ENCODE measurements around the gene DIS3. TPM values are rescaled to one million over a fixed set of nuclear protein-coding genes. Genes with fewer than 3 reads are reported as not detected.
"Not testable (repeated sequence)": the region's sequence is repeated elsewhere in the genome, so short reads cannot be mapped to it uniquely, and the experiment has no call there.

Gene DIS3
- total RNA-seq, 2 donors from 2014 or later, result 40.7 to 50.5 TPM

DNA sequence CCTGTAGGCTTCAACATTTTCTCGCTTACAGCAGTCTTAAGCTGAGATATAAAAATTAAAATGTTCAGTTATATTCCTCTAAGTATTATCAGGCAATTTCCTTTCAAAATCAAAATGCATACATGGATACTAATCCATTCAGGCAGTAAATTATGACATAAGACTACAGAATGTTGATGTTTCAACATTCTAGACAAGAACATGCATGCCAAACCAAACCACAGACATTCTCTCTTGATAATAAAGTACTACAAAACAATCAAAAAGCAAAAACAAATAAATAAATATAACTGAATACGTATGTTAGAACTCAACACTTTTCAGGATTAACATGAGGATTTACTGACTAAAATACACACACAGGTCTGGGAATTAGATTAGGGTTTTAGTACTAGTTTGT is 7.7 kb downstream of the DIS3 start:
- ATAC-seq (replicated peaks), result no peak
- H3K36me3 Mint-ChIP-seq (ENCODE audit: low read depth), result peaks cover 97% of the 10 kb centered on the region

DNA sequence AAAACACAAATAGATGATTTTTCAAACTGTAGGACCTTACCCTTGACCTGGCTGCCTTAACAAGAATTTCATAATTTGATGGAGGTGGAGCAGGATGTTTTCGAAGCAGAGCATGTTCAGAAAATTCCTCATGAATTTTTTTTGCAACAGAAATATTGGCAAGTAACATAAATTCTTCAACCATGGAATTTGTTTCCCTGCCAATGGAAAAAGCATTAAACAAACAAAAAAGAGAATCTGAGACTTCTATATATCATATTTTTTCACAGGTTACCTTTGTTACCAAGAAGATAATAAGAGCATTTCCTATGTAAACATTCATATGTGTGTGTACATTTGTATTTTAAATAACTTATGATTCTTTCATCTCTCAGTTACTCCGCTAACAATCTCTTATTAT is 18.3 kb downstream of the DIS3 start:
- H3K4me3 Mint-ChIP-seq, result no peak overlapping the region
- no peak for ATAC-seq (replicated peaks)
- H3K27ac Mint-ChIP-seq, result no peak overlapping the region
- no peaks in the 10 kb centered on the region for H3K9me3 Mint-ChIP-seq
- H3K27me3 Mint-ChIP-seq, result no peaks in the 10 kb centered on the region
- H3K36me3 Mint-ChIP-seq (ENCODE audit: low read depth), result peaks cover 100% of the 10 kb centered on the region
- H3K4me1 Mint-ChIP-seq, result no peaks in the 10 kb centered on the region

More for the DNA sequence above, 7.7 kb downstream of the DIS3 start:
- H3K9me3 Mint-ChIP-seq, result no peaks in the 10 kb centered on the region
- H3K4me3 Mint-ChIP-seq, result no peak overlapping the region
- H3K27me3 Mint-ChIP-seq, result no peaks in the 10 kb centered on the region
- peaks cover 10% of the 10 kb centered on the region for H3K4me1 Mint-ChIP-seq
- H3K27ac Mint-ChIP-seq, result no peak overlapping the region

DNA sequence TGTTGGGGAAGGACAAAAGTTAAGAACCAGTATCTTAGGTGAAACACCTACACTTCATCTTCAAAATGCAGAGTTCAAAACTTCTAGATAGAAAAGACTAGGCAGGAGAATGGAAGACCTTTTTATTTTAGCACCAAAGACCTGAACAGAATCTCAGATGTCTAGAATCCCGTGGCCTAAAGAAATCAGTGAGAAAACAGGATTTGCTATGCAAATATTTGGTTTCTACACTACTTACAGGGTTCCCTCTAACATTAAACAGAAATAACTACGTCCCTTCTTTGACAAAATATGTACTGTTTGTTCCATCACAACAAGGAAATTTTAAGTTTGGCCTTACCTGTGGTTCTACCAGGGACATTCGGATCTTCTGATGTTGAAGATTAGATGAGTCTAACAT is 21.5 kb downstream of the DIS3 start:
- ATAC-seq (replicated peaks), result no peak
- Mint-ChIP-seq H3K4me3 (no peak overlapping the region), H3K27me3 (no peaks in the 10 kb centered on the region), H3K36me3 (ENCODE audit: low read depth) (peaks cover 100% of the 10 kb centered on the region), H3K9me3 (no peaks in the 10 kb centered on the region), H3K4me1 (no peaks in the 10 kb centered on the region), H3K27ac (no peak overlapping the region)

DNA sequence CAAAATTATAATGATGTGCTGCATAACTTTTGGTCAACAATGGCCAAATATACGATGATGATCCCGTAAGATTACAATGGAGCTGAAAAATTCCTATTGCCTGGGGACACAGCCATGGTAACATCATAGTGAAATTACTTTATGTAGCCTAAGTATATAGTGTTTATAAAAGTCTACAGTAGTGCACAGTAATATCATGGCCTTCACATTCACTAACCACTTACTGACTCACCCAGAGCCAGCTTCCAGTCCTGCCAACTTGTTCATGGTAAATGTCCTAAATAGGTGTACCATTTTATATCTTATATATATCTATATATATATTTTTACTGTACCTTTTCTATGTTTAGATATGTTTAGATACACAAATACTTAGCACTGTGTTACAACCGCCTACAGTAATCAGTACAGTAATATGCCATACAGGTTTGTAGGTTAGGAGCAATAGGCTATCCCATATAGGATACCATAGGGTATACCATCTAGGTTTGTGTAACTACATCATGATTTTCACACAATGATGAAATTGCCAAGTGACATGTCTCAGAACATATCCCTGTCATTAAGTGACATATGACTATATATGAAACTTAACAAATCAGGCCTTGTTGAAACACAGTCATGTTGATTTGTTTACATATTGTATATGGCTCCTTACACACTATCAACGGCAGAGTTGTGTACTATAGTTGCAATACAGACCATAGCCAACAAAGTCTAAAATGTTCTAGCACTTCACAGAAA is 23.7 kb downstream of the DIS3 start:
- H3K4me3 Mint-ChIP-seq, result no peak overlapping the region
- H3K27ac Mint-ChIP-seq, result no peak overlapping the region
- H3K4me1 Mint-ChIP-seq, result no peaks in the 10 kb centered on the region
- H3K27me3 Mint-ChIP-seq, result no peaks in the 10 kb centered on the region
- peaks cover 100% of the 10 kb centered on the region for H3K36me3 Mint-ChIP-seq (ENCODE audit: low read depth)
- peak; percentile 69 for ATAC-seq (replicated peaks)
- H3K9me3 Mint-ChIP-seq, result no peaks in the 10 kb centered on the region

DNA sequence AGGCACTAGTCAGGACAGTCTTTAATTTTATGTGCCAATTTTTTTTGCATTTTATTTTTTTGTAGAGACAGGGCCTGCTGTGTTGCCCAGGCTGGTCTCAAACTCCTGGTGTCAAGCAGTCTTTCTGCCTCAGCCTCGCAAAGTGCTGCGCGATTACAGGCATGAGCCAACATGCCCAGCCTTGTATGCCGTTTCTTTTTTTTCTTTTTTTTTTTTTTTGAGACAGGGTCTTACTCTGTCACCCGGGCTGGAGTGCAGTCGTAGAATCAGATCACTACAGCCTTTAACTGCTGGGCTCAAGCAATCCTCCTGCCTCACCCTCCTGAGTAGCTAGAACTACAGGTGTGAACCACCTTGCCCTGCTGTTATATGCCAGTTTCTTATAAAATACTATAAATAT is 27.6 kb downstream of the DIS3 start:
- Mint-ChIP-seq H3K4me1 (peaks cover 6% of the 10 kb centered on the region), H3K36me3 (ENCODE audit: low read depth) (peaks cover 100% of the 10 kb centered on the region), H3K4me3 (no peak overlapping the region), H3K27ac (no peak overlapping the region), H3K27me3 (no peaks in the 10 kb centered on the region), H3K9me3 (no peaks in the 10 kb centered on the region)
- ATAC-seq (replicated peaks), result no peak

DNA sequence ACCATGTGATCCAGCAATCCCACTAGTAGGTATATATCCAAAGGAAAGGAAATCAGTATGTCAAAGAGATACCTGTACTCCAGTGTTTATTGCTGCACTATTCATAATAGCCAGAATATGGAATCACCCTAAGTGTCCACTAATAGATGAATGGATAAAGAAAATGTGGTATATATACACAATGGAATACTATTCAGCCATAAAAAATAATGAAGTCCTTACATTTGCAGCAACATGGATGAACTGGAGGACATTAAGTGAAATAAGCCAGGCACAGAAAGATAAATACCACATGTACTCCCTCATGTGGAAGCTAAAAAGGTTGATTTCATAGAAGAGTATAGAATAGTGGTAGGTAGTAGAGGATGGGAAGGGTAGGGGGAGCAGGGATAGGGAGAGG is 30.5 kb downstream of the DIS3 start:
- Mint-ChIP-seq H3K9me3 (no peaks in the 10 kb centered on the region), H3K4me1 (peaks cover 6% of the 10 kb centered on the region), H3K4me3 (no peak overlapping the region), H3K27me3 (no peaks in the 10 kb centered on the region), H3K36me3 (ENCODE audit: low read depth) (peaks cover 100% of the 10 kb centered on the region), H3K27ac (no peak overlapping the region)
- ATAC-seq (replicated peaks), result no peak

DNA sequence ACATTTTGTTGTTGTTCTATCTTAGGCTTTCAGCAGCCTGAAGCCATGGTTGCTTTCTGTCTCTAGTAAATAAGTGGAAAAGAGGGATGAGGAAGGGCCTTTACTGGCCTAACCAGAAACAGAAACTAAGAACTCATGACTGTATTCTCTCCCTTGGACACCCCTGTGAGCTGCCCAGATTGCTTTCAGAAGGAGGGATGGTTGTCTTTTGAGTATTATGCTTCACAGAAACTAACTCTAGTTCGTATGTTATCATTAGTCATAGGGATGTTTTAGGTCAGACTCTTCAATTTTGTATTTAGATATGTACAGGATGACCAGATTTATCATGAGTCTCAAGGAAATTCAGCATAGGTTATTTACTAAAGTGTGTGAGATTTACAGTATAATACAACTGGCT is 36.4 kb downstream of the DIS3 start:
- H3K27ac Mint-ChIP-seq, result peak overlapping the region; percentile 71
- H3K27me3 Mint-ChIP-seq, result no peaks in the 10 kb centered on the region
- no peak overlapping the region for H3K4me3 Mint-ChIP-seq
- ATAC-seq (replicated peaks), result peak; percentile 94
- peaks cover 12% of the 10 kb centered on the region for H3K4me1 Mint-ChIP-seq
- H3K9me3 Mint-ChIP-seq, result no peaks in the 10 kb centered on the region
- peaks cover 86% of the 10 kb centered on the region for H3K36me3 Mint-ChIP-seq (ENCODE audit: low read depth)

DNA sequence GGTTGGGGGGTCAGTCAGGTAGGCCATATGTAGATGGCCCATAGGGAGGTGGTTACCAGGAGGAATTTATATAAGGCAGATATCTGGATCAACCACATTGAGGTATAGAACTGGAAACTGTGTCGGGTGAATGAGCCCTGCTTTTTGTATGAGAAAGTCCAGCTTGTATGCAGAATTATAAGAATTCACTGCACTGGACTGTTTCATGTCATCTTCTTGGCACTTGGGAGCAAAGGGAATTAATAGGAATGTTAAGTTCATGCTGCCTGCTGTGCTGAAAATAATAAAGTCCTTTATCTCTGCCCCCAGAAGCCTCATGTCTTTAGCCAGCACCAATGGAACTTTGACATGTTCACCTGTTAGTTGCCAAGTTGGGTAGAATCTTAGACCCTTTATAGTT is 41.7 kb downstream of the DIS3 start:
- Mint-ChIP-seq H3K27me3 (no peaks in the 10 kb centered on the region), H3K4me1 (peaks cover 2% of the 10 kb centered on the region), H3K36me3 (ENCODE audit: low read depth) (peaks cover 83% of the 10 kb centered on the region), H3K9me3 (no peaks in the 10 kb centered on the region), H3K27ac (no peak overlapping the region), H3K4me3 (no peak overlapping the region)
- ATAC-seq (replicated peaks), result no peak

DNA sequence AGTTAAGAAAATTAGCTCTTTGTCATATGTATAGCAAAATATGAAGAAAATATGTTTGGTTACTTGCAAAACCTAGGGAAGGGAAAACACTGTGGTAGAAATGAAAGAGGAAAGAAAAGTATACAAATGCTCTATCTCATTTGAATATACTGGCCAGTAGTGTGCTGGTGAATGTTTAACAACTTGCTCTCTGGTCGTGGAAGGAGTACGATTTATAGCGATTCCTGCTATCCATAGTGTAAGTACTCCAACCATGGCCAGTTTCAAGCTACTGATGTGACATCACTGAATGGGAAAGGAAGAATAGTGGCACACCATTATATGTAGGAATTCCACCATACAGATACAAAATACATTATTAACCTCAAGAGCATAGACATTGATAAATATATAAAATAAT is 44.7 kb downstream of the DIS3 start:
- no peak for ATAC-seq (replicated peaks)
- no peaks in the 10 kb centered on the region for H3K9me3 Mint-ChIP-seq
- peaks cover 5% of the 10 kb centered on the region for H3K4me1 Mint-ChIP-seq
- H3K36me3 Mint-ChIP-seq (ENCODE audit: low read depth), result peaks cover 81% of the 10 kb centered on the region
- H3K27me3 Mint-ChIP-seq, result no peaks in the 10 kb centered on the region
- no peak overlapping the region for H3K27ac Mint-ChIP-seq
- H3K4me3 Mint-ChIP-seq, result no peak overlapping the region

DNA sequence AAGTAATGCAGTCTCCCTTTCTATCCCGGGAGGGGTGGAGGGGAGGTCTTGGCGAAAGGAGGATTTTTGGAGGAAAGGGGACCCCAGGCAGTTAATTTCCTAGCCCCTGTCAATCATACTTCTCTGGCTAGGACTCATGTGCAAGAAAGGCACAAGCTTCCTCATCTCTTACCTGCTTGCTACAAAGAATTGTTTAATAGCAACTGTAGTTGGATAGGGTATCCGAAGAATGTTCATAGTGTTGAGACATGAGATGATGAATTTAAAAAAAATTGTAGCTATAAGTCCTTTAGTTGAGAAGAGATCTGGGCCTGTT is 53.5 kb downstream of the DIS3 start:
- H3K4me3 Mint-ChIP-seq, result peak overlapping the region; percentile 90
- H3K4me1 Mint-ChIP-seq, result peaks cover 13% of the 10 kb centered on the region
- peak overlapping the region; percentile 92 for H3K27ac Mint-ChIP-seq
- no peaks in the 10 kb centered on the region for H3K9me3 Mint-ChIP-seq
- no peak for ATAC-seq (replicated peaks)
- H3K36me3 Mint-ChIP-seq (ENCODE audit: low read depth), result peaks cover 72% of the 10 kb centered on the region
- H3K27me3 Mint-ChIP-seq, result no peaks in the 10 kb centered on the region

DNA sequence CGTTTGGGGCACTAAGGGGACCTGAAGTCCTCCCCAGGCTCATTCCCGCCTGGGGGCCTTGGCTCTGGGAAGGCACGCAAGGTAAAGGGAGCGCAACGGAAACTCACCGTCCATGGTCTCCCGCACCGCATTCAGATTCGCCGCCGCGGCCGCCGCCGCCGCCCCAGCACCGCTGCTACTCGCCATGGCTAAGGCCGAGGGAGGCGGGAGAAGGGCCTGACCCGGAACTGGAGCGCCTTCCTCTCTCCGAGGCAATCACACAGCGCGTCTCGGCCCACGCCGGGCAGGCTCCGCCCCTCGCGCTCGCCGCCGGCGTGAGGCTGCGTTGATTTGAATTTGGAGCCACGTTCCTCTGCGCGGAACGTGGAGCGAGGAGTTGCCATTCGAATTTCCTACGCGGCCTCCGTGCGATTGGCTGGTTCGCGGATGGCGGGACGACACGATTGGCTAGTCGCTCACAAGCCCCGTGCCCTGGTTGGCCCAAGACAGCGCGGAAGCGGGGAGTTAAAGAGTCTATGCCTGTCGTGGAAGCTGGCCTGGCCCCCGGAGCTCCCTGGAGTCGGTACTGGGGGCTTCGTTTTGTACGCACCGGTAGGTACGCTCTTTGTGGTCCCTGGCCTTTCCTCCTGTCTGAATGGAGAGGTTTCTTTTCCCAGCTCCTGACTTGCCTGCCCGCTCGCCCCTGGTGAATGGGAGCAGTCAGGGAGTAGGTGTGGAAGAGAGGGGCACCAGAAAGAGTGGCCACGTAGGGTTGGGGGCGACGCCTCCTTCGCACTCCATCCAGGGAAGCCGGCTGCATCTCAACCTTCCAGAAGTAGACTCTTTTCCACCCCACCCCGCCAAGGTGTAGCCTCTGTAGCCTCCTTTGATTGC is 54.0 kb downstream of the DIS3 start, which contains the start of the genes BORA and MZT1:
Gene BORA (plus strand): TSS at position 507 of the 873 bp plus-strand sequence. CDS start 1,018 bp downstream, outside the sequence.
Gene MZT1 (minus strand): TSS at position 213 of the 873 bp plus-strand sequence. CDS start 27 bp downstream, at position 186.
- H3K4me3 Mint-ChIP-seq, result peak within 1 kb of the TSS; percentile 90
- H3K9me3 Mint-ChIP-seq, result no peaks in the 10 kb centered on the region
- H3K4me1 Mint-ChIP-seq, result peaks cover 12% of the 10 kb centered on the region
- peak within 1 kb of the TSS; percentile 92 for H3K27ac Mint-ChIP-seq
- peaks cover 74% of the 10 kb centered on the region for H3K36me3 Mint-ChIP-seq (ENCODE audit: low read depth)
- peak; percentile 95 for ATAC-seq (replicated peaks)
- no peaks in the 10 kb centered on the region for H3K27me3 Mint-ChIP-seq

DNA sequence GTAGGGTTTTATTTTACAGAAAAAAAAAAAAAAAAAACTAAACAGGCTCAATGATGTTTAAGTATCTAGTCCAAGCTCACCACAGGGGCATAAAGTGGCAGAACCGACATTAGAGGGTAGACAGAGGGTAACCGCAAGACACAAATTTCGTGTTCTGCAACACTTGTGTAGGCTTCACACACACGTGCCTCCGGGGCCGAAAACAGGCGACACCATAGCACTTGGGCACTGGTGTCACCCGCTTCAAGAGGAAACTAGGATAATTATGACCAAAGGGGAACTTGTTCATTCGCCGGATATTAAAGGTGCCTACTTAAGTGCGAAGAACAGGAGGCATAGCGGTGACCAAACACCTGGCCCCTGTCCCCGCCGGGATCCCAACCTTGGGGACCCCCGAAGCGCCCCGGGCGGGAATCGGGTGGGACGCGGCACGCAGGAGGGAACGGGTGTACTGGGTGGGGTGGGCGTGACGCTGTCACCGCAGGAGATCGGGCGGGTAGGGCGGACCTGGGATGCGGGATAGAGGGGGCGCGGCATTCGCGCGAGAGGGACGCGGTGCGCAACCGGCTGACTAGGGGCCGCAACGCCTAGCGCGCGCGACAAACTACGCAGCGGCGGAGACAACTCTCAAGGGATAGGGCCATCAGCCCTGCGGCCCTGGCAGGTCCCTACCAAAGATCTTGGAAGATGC is 54.8 kb downstream of the DIS3 start:
- Mint-ChIP-seq H3K27me3 (no peaks in the 10 kb centered on the region), H3K36me3 (ENCODE audit: low read depth) (peaks cover 76% of the 10 kb centered on the region), H3K4me3 (peak overlapping the region; percentile 90), H3K27ac (peak overlapping the region; percentile 92), H3K9me3 (no peaks in the 10 kb centered on the region), H3K4me1 (peaks cover 12% of the 10 kb centered on the region)
- peak; percentile 19 for ATAC-seq (replicated peaks)

DNA sequence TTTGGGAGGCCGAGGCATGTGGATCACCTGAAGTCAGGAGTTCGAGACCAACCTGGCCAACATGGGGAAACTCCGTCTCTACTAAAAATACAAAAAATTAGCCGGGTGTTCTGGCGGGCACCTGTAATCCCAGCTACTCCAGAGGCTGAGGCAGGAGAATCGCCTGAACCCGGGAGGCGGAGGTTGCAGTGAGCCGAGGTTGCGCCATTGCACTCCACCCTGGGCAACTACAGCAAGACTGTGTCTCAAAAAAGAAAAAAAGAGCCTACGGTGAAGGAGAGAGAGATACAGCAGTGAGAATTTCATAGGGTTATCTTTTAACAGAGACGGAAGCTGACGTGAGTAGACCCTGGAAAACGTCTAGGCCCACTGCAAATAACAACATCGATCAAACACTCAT is 55.5 kb downstream of the DIS3 start:
- Mint-ChIP-seq H3K36me3 (ENCODE audit: low read depth) (peaks cover 76% of the 10 kb centered on the region), H3K4me3 (peak overlapping the region; percentile 90), H3K27ac (peak overlapping the region; percentile 92), H3K4me1 (peaks cover 12% of the 10 kb centered on the region)
- not testable (repeated sequence) for H3K9me3 Mint-ChIP-seq; H3K27me3 Mint-ChIP-seq; ATAC-seq (replicated peaks)

DNA sequence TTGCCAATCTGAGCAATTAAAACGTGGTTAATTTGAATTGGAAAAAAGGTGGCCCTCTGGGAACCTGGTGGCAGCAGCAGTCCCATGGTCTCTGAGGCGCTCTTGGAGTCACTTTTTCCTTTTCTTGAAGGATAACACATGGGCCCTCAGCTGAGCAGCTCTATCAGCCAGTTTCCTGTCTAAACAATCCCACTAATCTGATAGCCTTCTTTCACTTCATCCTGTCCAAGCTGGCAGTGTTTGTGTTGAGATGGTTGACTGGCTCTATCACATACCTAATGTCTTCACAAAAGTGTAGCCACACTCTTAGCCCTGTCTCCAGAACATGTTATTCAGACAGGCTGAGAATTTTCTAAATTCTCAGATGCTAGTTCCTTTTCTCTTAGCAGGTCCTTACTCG is 64.9 kb downstream of the DIS3 start:
- Mint-ChIP-seq H3K27me3 (no peaks in the 10 kb centered on the region), H3K4me3 (no peak overlapping the region), H3K27ac (no peak overlapping the region), H3K36me3 (ENCODE audit: low read depth) (peaks cover 87% of the 10 kb centered on the region), H3K9me3 (peaks cover 4% of the 10 kb centered on the region), H3K4me1 (peaks cover 6% of the 10 kb centered on the region)
- no peak for ATAC-seq (replicated peaks)
